HG03432 (cell line): Measurements from ENCODE around the gene SLC9A1.

ENCODE experiments used
- ATAC-seq: cut with Tn5 transposase; IDR thresholded peaks from one replicate; pipeline ENCODE4 v1.9.1; 2021; ENCODE audit warnings: mild to moderate bottlenecking, moderate library complexity; ENCODE audit not compliant: unreplicated experiment

The SLC9A1 gene

GRCh38 chr1:27108588-27108987, 46.3 kb downstream of the SLC9A1 start:
- ATAC-seq: no peak

DNA sequence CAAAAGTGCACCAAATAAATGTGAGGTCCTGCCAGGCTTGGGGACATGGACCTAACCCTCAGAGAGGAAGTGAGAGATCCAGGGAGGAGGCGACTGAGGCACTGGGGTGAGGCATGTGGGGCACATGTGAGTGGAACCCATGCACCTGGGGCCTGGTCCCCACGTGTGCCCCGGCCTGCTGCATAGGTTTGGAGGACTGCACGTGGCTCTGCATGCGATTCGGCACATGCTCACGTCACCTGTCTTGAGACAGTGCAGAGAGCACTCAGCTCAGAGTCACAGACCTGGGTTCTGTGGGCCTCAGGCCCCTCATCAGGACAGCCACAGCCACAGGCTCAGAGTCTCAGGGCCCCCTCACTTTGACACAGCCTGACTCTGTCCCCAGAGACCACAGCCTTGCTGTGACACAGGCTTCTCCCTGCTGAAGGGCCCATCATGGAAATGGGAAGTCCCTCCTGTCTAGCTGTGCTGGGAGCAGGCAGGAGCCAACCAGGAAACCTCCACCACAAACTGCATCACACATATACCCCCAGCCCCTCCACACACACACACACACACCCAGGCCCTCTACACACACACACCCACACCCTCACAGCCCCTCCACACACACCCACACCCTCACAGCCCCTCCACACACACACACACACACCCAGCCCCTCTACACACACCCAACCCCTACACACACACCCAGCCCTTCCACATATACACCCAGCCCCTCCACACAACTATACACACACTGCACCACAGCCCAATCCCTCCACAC, 48.2 kb downstream of the SLC9A1 start:
- ATAC-seq: no peak

DNA sequence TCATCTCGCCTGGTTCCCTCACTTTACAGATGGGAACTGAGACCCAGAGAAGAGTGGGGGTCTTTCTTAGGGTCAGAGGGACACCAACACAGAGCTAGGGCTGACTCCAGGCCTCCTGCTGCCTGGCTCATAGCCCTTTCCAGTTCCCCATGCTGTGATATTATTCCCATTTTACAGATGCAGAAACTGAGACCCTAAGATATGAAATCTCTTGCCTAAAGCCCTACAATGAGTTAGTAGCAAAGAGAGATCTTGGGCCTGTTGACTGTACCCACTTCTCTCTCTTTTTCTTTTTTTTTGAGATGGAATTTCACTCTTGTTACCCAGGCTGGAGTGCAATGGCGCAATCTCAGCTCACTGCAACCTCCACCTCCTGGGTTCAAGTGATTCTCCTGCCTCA, 49.9 kb downstream of the SLC9A1 start:
- ATAC-seq: no peak

DNA sequence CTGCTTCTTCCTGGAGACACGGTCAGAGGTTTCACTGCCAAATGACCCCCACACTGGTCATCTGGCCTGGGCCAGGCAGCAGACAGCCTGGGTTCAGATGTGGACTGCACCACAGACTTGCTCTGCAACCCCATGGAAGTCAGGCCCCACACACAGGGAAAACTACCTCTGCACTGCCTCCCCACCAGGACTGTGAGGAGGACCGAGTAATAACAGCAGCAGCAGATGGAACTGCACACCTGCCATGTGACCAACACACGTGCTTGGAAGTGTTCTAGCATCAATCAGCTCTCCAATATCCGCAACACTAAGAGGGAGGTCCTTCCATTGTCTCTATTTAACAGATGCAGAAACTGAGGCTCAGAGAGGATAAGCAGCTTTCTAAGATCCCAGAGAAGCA, 51.4 kb downstream of the SLC9A1 start:
- ATAC-seq: no peak

GRCh38 chr1:27102707-27103468, 52.0 kb downstream of the SLC9A1 start:
- no peak for ATAC-seq

DNA sequence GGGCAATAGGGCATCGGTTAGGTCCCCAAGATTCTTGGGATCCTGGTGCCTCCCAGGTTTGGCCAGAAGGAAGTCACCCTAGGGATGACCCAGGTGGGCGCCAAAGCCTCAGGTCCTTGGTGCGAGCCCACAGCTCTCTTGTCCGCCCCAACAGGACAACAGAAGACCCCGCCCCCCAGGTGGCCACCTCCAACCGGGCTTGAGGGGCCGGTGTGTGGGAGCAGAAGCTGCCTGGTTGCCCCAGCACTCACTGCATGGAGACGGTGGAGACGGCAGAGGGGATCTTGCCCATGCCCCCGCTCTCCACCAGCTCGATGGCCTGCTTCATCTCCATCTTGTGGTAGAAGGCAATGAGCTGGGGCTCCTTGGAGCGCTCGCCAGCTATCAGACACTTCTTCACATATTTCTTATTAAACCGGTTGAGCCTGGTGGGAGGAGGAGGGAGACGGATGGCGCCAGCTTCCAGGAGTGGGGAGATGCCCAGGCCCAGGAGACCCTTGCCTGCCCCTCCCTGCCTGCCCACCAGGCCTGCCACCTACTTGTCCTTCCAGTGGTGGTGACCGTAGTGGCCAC, 52.7 kb downstream of the SLC9A1 start:
- no peak for ATAC-seq

GRCh38 chr1:27101696-27102095, 53.2 kb downstream of the SLC9A1 start:
- no peak for ATAC-seq

DNA sequence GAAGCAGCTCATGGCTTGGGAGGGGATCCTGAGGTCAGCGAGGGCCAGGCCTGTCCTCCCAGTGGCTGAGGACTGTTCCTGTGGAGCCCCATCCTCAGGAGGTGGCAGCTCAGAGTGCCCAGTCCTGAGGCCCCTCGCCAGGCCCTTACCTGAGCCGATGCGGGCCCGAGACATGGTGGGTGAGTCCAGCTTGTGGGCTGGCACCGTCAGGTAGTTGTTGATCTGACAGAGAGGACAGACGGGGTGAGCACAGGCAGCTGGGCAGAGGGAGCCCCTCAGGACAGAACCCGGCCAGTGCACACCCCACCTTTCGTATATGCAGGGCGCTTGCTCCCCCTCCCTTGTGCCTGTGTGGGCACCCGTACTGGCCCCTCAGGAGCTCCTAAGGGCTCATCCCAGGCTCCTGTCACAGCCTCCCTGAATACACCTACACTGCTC, 53.9 kb downstream of the SLC9A1 start:
- ATAC-seq: no peak

- ATAC-seq: no peak
Observed at GRCh38 chr1:27100335-27101053, 54.4 kb downstream of the SLC9A1 start.

DNA sequence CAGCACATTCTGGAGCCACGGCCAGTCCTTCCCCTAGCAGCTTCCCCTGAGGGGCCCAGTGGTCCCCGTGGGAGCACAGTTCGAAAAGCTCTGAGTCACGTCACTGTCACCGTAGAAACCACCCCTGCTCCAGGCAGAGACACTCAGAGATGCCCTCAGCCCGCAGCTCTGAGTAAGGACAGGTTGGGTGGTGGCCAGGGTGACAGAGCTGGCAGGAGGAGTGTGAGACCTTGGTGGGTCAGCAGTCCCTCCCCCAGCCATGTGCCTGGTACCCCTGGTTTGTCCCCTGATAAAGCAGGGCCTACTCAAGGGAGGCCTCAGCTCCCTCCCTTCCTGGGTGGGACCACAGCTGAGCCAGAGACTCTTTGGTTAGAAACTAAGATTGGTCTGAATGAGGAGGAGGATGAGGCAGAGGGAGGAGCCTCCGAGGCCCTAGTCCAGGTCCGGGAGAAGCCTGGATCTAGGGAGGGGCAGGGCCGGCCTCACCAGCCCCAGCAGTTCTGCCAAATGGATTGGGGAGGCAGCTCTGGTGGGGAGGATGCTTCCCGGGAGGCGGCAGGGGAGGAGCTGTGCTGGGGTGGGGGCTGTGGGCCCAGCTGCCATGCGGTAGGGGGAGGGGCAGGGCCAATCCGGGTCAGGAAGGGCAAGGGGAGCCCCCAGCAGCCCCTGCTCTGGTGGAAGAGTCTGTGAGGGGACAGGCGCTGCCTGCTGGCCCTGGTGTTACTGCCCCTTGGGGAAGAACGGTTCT, 55.2 kb downstream of the SLC9A1 start:
- ATAC-seq: peak; percentile 45

- ATAC-seq: peak; percentile 27
Observed at GRCh38 chr1:27099135-27099586, 55.8 kb downstream of the SLC9A1 start.

GRCh38 chr1:27098431-27099134, 56.3 kb downstream of the SLC9A1 start:
- ATAC-seq: no peak

- ATAC-seq: no peak
Observed at GRCh38 chr1:27097484-27097917, 57.4 kb downstream of the SLC9A1 start.

DNA sequence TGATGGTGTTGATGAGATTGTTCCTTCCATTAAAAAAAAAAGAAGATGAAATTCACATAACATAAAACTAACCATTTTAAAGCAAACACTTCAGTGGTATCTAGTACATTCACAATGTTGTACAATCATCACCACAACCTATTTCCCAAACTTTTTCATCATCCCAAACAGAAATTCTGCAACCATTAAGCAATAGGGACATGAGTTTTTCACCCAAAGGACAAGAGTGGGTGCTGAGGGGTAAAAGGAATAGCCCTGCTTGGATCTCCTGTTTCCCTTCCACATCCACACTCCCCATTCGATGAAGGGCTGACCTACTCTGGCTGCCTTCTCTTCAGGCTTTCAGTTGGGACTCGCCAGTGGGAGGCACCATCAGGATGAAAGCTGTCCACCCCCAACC, 59.3 kb downstream of the SLC9A1 start:
- no peak for ATAC-seq

DNA sequence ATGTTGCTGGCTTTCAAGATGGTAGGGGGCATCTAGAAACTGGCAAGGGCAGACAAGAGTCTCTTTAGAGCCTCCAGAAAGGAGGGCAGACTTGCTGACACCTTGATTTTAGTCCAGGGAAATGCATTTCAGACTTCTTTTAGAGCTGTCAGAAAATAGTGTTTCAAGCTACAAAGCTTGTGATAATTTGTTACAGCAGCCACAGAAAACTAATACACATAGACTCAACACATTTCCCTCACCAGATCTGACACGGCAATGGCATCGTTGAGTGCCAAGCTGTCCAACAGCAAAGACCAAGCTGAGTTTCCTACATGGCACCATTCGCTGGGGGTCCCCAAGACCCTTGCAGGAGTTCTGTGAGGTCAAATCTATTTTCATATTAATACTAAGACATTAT, 62.0 kb downstream of the SLC9A1 start:
- no peak for ATAC-seq

DNA sequence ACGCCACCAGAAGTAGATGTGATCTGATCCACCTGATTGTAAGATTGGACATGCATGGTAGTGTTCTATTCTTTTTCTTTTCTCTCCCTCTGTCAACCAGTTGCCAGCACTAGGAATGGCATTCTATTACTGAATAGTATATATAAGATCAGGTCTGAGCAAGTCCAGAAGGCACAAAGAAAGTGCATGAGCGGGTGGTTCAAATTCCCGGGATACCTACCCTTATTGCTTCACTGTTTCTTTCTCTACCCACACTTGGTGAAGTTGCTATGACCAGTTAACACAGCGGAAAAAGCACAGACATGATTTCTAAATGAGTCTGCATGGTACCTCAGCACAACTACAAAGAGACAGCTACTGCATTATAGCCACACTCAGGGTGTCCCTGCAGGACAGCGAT, 64.0 kb downstream of the SLC9A1 start:
- ATAC-seq: no peak

DNA sequence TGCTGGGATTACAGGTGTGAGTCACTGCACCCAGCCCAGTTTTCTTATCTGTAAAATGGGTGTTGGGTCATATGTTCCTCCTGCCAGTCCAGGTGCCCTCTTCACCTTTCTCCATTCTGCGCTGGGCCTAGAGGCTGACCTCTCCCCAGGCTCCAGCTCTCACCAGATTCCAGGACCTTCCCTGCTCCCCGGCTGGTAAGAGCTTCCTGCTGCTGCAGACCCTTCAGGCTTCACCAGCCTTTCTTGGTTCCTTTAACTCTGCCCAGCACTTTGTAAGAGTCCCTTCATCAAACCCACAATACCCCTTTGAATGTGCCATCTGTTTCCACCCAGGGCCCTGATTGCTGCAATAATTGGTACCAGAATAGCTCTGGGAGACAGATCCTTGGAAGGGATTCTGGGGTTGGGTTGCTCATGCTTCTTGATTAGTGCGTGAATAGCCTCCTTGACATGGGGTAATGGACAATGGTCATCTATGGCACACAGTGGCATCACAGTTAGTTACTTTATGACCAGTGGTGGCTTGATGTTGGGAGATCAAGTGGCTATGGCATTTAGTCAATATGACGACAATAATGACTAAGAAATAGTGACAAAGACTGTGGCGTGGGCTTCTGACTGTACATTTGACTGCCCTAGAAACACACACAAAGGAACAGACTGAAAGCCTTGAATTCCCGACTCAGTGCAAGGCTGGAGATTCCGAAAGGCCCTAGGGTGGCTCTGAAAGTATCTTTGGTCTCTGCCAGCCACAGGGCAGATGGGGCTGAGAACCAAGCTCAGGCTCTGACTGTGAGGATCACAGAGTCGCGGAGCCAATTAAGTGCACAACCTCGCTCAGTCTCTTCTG, 67.3 kb downstream of the SLC9A1 start:
- no peak for ATAC-seq

- ATAC-seq: no peak
Observed at GRCh38 chr1:27086628-27087027, 68.3 kb downstream of the SLC9A1 start.

GRCh38 chr1:27086026-27086425, 68.9 kb downstream of the SLC9A1 start:
- no peak for ATAC-seq
